ENCODE results near the gene PTPRA. TPM values are rescaled to one million over a fixed set of nuclear protein-coding genes. Genes with fewer than 3 reads are reported as not detected.

Gene PTPRA
- total and polyA plus RNA-seq, 2 of the 8 experiments (the other 6 are each of a cell fraction or from before 2014, with no cell fraction given): 47.7 to 51.3 TPM

DNA sequence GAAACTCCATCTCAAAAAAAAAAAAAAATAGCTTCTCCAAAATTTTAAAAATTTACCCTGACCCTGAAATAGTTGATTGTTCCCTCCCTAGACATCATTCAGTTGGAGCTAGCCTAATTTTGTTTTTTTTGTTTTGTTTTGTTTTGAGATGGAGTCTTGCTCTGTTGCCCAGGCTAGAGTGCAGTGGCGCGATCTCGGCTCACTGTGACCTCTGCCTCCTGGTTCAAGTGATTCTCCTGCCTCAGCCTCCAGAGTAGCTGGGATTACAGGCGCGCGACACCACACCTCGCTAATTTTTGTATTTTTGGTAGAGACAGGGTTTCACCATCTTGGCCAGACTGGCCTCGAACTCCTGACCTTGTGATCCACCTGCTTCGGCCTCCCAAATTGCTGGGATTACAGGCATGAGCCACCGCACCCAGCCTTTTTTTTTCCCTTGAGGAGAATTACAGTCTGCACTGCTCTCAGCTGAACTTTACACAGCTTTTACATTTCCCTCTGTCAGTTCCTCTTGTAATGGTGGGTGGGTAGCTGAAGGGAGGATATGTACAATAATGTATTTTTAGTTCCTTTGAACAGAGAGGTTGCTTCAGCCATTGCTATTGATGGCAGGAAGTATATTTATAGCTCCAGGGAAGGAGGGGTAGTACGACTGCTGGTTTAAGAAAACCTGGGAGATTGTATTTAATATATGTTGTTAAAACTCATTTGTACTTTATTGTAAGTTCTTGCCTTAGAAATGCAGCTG is 27.7 kb downstream of the PTPRA start (continued):
- TF ChIP-seq, protein P1, sequence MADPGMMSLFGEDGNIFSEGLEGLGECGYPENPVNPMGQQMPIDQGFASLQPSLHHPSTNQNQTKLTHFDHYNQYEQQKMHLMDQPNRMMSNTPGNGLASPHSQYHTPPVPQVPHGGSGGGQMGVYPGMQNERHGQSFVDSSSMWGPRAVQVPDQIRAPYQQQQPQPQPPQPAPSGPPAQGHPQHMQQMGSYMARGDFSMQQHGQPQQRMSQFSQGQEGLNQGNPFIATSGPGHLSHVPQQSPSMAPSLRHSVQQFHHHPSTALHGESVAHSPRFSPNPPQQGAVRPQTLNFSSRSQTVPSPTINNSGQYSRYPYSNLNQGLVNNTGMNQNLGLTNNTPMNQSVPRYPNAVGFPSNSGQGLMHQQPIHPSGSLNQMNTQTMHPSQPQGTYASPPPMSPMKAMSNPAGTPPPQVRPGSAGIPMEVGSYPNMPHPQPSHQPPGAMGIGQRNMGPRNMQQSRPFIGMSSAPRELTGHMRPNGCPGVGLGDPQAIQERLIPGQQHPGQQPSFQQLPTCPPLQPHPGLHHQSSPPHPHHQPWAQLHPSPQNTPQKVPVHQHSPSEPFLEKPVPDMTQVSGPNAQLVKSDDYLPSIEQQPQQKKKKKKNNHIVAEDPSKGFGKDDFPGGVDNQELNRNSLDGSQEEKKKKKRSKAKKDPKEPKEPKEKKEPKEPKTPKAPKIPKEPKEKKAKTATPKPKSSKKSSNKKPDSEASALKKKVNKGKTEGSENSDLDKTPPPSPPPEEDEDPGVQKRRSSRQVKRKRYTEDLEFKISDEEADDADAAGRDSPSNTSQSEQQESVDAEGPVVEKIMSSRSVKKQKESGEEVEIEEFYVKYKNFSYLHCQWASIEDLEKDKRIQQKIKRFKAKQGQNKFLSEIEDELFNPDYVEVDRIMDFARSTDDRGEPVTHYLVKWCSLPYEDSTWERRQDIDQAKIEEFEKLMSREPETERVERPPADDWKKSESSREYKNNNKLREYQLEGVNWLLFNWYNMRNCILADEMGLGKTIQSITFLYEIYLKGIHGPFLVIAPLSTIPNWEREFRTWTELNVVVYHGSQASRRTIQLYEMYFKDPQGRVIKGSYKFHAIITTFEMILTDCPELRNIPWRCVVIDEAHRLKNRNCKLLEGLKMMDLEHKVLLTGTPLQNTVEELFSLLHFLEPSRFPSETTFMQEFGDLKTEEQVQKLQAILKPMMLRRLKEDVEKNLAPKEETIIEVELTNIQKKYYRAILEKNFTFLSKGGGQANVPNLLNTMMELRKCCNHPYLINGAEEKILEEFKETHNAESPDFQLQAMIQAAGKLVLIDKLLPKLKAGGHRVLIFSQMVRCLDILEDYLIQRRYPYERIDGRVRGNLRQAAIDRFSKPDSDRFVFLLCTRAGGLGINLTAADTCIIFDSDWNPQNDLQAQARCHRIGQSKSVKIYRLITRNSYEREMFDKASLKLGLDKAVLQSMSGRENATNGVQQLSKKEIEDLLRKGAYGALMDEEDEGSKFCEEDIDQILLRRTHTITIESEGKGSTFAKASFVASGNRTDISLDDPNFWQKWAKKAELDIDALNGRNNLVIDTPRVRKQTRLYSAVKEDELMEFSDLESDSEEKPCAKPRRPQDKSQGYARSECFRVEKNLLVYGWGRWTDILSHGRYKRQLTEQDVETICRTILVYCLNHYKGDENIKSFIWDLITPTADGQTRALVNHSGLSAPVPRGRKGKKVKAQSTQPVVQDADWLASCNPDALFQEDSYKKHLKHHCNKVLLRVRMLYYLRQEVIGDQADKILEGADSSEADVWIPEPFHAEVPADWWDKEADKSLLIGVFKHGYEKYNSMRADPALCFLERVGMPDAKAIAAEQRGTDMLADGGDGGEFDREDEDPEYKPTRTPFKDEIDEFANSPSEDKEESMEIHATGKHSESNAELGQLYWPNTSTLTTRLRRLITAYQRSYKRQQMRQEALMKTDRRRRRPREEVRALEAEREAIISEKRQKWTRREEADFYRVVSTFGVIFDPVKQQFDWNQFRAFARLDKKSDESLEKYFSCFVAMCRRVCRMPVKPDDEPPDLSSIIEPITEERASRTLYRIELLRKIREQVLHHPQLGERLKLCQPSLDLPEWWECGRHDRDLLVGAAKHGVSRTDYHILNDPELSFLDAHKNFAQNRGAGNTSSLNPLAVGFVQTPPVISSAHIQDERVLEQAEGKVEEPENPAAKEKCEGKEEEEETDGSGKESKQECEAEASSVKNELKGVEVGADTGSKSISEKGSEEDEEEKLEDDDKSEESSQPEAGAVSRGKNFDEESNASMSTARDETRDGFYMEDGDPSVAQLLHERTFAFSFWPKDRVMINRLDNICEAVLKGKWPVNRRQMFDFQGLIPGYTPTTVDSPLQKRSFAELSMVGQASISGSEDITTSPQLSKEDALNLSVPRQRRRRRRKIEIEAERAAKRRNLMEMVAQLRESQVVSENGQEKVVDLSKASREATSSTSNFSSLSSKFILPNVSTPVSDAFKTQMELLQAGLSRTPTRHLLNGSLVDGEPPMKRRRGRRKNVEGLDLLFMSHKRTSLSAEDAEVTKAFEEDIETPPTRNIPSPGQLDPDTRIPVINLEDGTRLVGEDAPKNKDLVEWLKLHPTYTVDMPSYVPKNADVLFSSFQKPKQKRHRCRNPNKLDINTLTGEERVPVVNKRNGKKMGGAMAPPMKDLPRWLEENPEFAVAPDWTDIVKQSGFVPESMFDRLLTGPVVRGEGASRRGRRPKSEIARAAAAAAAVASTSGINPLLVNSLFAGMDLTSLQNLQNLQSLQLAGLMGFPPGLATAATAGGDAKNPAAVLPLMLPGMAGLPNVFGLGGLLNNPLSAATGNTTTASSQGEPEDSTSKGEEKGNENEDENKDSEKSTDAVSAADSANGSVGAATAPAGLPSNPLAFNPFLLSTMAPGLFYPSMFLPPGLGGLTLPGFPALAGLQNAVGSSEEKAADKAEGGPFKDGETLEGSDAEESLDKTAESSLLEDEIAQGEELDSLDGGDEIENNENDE (IDR thresholded peaks at IDR 0.05; ENCODE audit: insufficient replicate concordance, low read length): no peak
- no peak for TF ChIP-seq CHD1 (IDR thresholded peaks at IDR 0.05; ENCODE audit: low read depth, low read length)
- no peak for TF ChIP-seq SP2 (IDR thresholded peaks at IDR 0.05; ENCODE audit: low read length)
- no peak for TF ChIP-seq CTBP2 (IDR thresholded peaks at IDR 0.05; ENCODE audit: borderline replicate concordance, insufficient read depth, insufficient read length, low read length)
- TF ChIP-seq GABPA (IDR thresholded peaks at IDR 0.05; ENCODE audit: borderline replicate concordance, insufficient read depth, low read length): no peak
